ENCODE results near the gene TMEM43.

Gene TMEM43

DNA sequence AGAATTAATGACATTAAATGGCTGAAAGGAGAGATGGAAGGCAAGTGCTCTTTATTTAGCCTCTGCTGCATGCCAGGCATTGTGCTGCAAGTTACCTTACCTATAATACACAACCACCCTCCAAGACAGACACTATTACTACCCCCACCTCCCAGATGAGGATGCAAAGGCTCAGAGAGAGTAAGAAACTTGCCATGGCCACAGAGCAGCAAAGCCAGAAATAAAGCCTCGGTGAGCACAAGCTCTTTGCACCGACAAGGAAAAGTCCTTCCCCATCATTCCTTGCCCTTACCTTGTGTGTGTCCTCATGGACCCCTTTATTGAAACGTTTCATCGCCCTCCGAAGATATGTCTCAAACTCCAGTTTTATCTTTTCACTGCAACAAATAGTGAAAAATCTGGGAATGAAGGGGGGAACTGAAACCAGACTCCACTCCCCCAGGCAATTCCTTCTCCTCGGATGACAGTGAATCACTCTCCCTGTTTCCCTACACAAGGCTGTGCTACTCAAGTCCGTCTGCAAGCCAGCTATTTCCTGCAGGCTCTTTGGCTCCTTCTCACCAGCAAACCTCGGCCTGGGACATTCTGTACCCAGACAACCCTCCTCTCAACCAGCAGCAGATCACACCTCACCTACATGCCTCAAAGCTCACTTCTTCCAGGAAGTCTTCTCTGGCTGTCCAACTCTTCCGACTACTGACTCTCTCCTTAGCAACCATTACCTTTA is 42.2 kb downstream of the TMEM43 start:
- Histone ChIP-seq H3K79me2 (ENCODE audit: insufficient read depth, low read length) (no peaks in the 10 kb centered on the region), H3K9ac (ENCODE audit: low read length) (no peak overlapping the region), H4K20me1 (ENCODE audit: insufficient read depth, low read length) (no peaks in the 10 kb centered on the region), H3K36me3 (ENCODE audit: insufficient read depth, low read length) (peaks cover 97% of the 10 kb centered on the region), H2AFZ (ENCODE audit: low read length) (no peak overlapping the region), H3K4me3 (ENCODE audit: low read depth, low read length, poor library complexity, severe bottlenecking) (no peak overlapping the region), H3K9me3 (ENCODE audit: low read length) (peaks cover 3% of the 10 kb centered on the region; the same call in 1 of the 2 replicates), H3K27me3 (ENCODE audit: insufficient read depth, low read length) (no peaks in the 10 kb centered on the region), H3K4me1 (ENCODE audit: insufficient read depth, low read length, severe bottlenecking) (no peaks in the 10 kb centered on the region), H3F3A (ENCODE audit: insufficient read depth, low read length) (no peaks in the 10 kb centered on the region), H3K27ac (ENCODE audit: low read depth, low read length, poor library complexity, severe bottlenecking) (no peak overlapping the region), H3K9me2 (ENCODE audit: low read depth, low read length) (no peaks in the 10 kb centered on the region), H3K4me2 (ENCODE audit: low read length) (no peak overlapping the region)
- TF ChIP-seq, protein P1, sequence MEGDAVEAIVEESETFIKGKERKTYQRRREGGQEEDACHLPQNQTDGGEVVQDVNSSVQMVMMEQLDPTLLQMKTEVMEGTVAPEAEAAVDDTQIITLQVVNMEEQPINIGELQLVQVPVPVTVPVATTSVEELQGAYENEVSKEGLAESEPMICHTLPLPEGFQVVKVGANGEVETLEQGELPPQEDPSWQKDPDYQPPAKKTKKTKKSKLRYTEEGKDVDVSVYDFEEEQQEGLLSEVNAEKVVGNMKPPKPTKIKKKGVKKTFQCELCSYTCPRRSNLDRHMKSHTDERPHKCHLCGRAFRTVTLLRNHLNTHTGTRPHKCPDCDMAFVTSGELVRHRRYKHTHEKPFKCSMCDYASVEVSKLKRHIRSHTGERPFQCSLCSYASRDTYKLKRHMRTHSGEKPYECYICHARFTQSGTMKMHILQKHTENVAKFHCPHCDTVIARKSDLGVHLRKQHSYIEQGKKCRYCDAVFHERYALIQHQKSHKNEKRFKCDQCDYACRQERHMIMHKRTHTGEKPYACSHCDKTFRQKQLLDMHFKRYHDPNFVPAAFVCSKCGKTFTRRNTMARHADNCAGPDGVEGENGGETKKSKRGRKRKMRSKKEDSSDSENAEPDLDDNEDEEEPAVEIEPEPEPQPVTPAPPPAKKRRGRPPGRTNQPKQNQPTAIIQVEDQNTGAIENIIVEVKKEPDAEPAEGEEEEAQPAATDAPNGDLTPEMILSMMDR (IDR thresholded peaks at IDR 0.05; ENCODE audit: low read length), result no peak
- TF ChIP-seq EZH2 (IDR thresholded peaks at IDR 0.05; ENCODE audit: borderline replicate concordance, low read length), result no peak

DNA sequence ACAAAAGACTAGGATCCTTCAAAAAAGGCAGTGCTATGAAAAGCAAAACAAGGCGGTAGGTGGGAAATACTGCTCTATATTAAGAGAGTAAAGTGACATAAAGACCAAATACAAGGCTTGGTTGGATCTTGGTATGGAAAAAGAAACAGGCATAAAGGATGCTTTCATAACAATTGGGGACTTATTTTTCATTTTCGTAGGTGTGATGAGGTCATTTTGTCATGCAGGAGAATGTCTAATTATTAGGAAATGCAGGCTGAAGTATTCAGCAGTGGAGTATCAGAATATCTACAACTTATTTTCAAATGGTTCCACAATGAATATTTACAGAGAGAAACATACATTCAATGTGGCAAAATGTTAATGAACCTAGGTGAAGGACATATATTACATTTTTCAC is 44.6 kb downstream of the TMEM43 start:
- no peak overlapping the region for H3K9ac ChIP-seq (ENCODE audit: low read length)
- no peaks in the 10 kb centered on the region for H4K20me1 ChIP-seq (ENCODE audit: insufficient read depth, low read length)
- no peaks in the 10 kb centered on the region for H3K9me3 ChIP-seq (ENCODE audit: low read length)
- H3K36me3 ChIP-seq (ENCODE audit: insufficient read depth, low read length), result peaks cover 86% of the 10 kb centered on the region
- TF ChIP-seq EZH2 (IDR thresholded peaks at IDR 0.05; ENCODE audit: borderline replicate concordance, low read length), result no peak
- TF ChIP-seq, protein P1 (IDR thresholded peaks at IDR 0.05; ENCODE audit: low read length), result no peak
- H3K4me2 ChIP-seq (ENCODE audit: low read length), result no peak overlapping the region
- H3K4me1 ChIP-seq (ENCODE audit: insufficient read depth, low read length, severe bottlenecking), result peaks cover 3% of the 10 kb centered on the region
- H3K27me3 ChIP-seq (ENCODE audit: insufficient read depth, low read length), result no peaks in the 10 kb centered on the region
- no peak overlapping the region for H3K27ac ChIP-seq (ENCODE audit: low read depth, low read length, poor library complexity, severe bottlenecking)
- no peak overlapping the region for H2AFZ ChIP-seq (ENCODE audit: low read length)
- no peaks in the 10 kb centered on the region for H3F3A ChIP-seq (ENCODE audit: insufficient read depth, low read length)
- no peaks in the 10 kb centered on the region for H3K9me2 ChIP-seq (ENCODE audit: low read depth, low read length)
- no peak overlapping the region for H3K4me3 ChIP-seq (ENCODE audit: low read depth, low read length, poor library complexity, severe bottlenecking)
- 0 out of 2 replicates have a peak, but pooled peaks cover 3% of the 10 kb centered on the region for H3K79me2 ChIP-seq (ENCODE audit: insufficient read depth, low read length)

DNA sequence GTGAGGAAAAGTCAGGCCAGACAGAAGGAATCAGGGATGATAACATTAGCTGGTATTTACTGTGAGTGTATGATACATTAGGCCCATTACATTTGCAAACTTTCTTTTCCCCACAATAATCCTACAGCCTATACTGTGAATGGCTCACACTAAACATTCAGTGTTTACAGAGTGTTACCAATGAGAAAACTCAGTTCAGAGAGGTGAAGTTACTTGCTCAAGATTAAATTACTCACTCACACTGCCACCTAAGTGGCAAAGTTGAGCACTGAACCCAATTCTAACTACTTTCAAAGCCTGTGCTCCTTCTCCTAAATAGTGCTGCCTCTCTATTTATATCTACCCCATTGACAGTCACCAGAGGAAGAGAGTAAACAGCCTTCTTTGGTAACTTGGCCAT is 45.0 kb downstream of the TMEM43 start:
- H3K36me3 ChIP-seq (ENCODE audit: insufficient read depth, low read length), result peaks cover 81% of the 10 kb centered on the region
- no peaks in the 10 kb centered on the region for H3K9me2 ChIP-seq (ENCODE audit: low read depth, low read length)
- no peak overlapping the region for H3K27ac ChIP-seq (ENCODE audit: low read depth, low read length, poor library complexity, severe bottlenecking)

More for the DNA sequence above, 45.0 kb downstream of the TMEM43 start:
- Histone ChIP-seq H3K4me2 (ENCODE audit: low read length) (no peak overlapping the region), H3K4me1 (ENCODE audit: insufficient read depth, low read length, severe bottlenecking) (peaks cover 7% of the 10 kb centered on the region), H3K9ac (ENCODE audit: low read length) (no peak overlapping the region), H3K9me3 (ENCODE audit: low read length) (no peaks in the 10 kb centered on the region), H2AFZ (ENCODE audit: low read length) (no peak overlapping the region), H3K79me2 (ENCODE audit: insufficient read depth, low read length) (0 out of 2 replicates have a peak, but pooled peaks cover 7% of the 10 kb centered on the region), H3K4me3 (ENCODE audit: low read depth, low read length, poor library complexity, severe bottlenecking) (no peak overlapping the region), H4K20me1 (ENCODE audit: insufficient read depth, low read length) (no peaks in the 10 kb centered on the region), H3F3A (ENCODE audit: insufficient read depth, low read length) (no peaks in the 10 kb centered on the region), H3K27me3 (ENCODE audit: insufficient read depth, low read length) (no peaks in the 10 kb centered on the region)
- no peak for TF ChIP-seq EZH2 (IDR thresholded peaks at IDR 0.05; ENCODE audit: borderline replicate concordance, low read length)
- TF ChIP-seq, protein P1 (IDR thresholded peaks at IDR 0.05; ENCODE audit: low read length), result no peak

Data from OCI-LY1 (cell line).